ENCODE data around the gene DLG5.

Gene DLG5

DNA sequence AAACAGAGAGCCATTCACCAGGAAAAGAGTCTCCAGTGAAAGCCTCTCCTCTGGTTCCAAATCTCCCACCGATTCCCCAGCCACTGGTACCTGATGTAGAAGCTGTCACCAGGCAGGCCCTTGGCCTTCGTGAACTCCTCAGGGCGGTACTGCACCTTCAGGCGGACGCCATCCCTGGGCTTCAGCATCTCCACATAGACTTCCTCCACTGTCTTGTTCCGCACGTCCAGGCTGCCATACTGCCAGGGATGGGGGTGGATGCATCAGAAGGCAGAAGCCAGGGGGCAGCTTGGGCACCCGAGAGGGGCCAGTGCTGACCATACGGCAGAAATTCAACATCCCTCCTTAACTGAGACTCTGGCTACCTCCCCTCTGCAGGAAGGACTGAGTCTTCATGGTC, 118.8 kb downstream of the DLG5 start:
- Histone ChIP-seq H3K4me3 (ENCODE audit: low read depth in 1 of 2, low read length in 2 of 2) (no peak overlapping the region), H3K27me3 (ENCODE audit: insufficient read depth, low read length, poor library complexity) (no peaks in the 10 kb centered on the region), H3K9ac (ENCODE audit: low read depth, low read length) (no peak overlapping the region), H3K79me2 (ENCODE audit: insufficient read depth, low read length) (no peaks in the 10 kb centered on the region), H3K4me1 (ENCODE audit: insufficient read depth, low read length) (no peaks in the 10 kb centered on the region), H3K4me2 (ENCODE audit: insufficient read depth, low read length) (no peak overlapping the region), H3K27ac (ENCODE audit: low read length) (no peak overlapping the region), H3K36me3 (ENCODE audit: insufficient read depth, low read length) (peaks cover 82% of the 10 kb centered on the region), H4K20me1 (ENCODE audit: insufficient read depth, low read length) (no peaks in the 10 kb centered on the region), H2AFZ (ENCODE audit: low read depth, low read length) (no peak overlapping the region), H3K9me3 (ENCODE audit: insufficient read depth, low read length, severe bottlenecking) (no peaks in the 10 kb centered on the region)
- DNase-seq (no peak), ATAC-seq (ENCODE audit: insufficient read depth, low read depth) (no peak)
- TF ChIP-seq, protein P1, sequence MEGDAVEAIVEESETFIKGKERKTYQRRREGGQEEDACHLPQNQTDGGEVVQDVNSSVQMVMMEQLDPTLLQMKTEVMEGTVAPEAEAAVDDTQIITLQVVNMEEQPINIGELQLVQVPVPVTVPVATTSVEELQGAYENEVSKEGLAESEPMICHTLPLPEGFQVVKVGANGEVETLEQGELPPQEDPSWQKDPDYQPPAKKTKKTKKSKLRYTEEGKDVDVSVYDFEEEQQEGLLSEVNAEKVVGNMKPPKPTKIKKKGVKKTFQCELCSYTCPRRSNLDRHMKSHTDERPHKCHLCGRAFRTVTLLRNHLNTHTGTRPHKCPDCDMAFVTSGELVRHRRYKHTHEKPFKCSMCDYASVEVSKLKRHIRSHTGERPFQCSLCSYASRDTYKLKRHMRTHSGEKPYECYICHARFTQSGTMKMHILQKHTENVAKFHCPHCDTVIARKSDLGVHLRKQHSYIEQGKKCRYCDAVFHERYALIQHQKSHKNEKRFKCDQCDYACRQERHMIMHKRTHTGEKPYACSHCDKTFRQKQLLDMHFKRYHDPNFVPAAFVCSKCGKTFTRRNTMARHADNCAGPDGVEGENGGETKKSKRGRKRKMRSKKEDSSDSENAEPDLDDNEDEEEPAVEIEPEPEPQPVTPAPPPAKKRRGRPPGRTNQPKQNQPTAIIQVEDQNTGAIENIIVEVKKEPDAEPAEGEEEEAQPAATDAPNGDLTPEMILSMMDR (IDR thresholded peaks at IDR 0.05; ENCODE audit: borderline replicate concordance, extremely low read depth, low read length, poor library complexity, severe bottlenecking) = no peak
- no peak for TF ChIP-seq EZH2 (IDR thresholded peaks at IDR 0.05; ENCODE audit: borderline replicate concordance, low read depth, low read length, severe bottlenecking)

DNA sequence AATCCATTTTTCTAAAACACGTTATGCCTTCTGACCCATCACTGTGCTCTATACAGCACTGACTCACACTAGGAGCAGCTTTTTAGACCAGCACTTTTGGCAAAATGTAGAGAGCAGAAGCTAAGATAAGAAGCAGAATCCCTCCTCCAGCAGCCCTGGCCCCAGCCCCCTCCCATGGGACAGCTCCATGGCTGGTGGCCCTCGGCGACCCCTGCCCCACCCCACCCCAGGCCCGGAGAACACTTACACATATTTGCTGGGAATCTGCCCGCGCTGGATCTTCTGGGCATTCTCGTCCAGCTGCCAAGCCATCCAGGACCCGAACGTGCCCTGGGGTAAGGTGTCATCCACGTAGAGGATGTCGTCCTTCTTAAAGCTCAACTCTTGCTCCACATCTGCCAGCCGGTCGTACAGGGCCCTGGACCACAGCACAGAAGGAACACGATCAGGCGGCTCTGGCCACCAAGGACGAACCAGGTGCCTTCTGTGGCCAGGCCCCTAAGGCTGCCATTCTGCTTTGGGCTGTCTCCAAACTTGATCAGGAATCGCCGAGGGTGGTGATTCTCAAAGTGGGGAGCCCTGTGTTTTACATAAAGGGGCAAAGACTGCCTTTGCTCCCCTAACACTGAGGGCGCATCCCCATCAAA, 119.9 kb downstream of the DLG5 start:
- Histone ChIP-seq H2AFZ (ENCODE audit: low read depth, low read length) (no peak overlapping the region), H4K20me1 (ENCODE audit: insufficient read depth, low read length) (no peaks in the 10 kb centered on the region), H3K4me2 (ENCODE audit: insufficient read depth, low read length) (no peak overlapping the region), H3K27me3 (ENCODE audit: insufficient read depth, low read length, poor library complexity) (no peaks in the 10 kb centered on the region), H3K79me2 (ENCODE audit: insufficient read depth, low read length) (no peaks in the 10 kb centered on the region), H3K27ac (ENCODE audit: low read length) (no peak overlapping the region), H3K9me3 (ENCODE audit: insufficient read depth, low read length, severe bottlenecking) (no peaks in the 10 kb centered on the region), H3K4me1 (ENCODE audit: insufficient read depth, low read length) (no peaks in the 10 kb centered on the region), H3K9ac (ENCODE audit: low read depth, low read length) (no peak overlapping the region), H3K36me3 (ENCODE audit: insufficient read depth, low read length) (peaks cover 76% of the 10 kb centered on the region), H3K4me3 (ENCODE audit: low read depth in 1 of 2, low read length in 2 of 2) (no peak overlapping the region)
- DNase-seq (no peak), ATAC-seq (ENCODE audit: insufficient read depth, low read depth) (no peak)
- TF ChIP-seq EZH2 (IDR thresholded peaks at IDR 0.05; ENCODE audit: borderline replicate concordance, low read depth, low read length, severe bottlenecking) = no peak
- TF ChIP-seq, protein P1 (IDR thresholded peaks at IDR 0.05; ENCODE audit: borderline replicate concordance, extremely low read depth, low read length, poor library complexity, severe bottlenecking) = no peak

DNA sequence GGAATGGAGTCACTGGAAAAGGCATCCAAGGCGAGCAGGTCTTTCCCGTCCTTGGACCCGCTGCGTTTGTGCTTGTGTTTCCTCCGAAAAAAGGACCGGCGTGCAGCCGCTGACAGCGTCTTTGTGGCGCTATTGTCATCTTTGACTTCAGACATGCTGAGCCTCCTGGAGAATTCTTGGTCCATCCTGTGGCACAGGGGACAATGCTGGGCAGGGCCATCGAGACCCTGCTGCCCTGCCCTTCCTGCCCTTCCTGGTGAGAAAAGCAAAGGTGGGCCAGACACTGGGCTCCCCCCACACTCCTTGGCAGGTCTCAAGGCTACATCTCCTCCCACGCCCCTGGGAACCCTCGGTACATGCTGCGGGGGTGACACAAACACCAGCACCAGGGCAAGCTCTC, 120.9 kb downstream of the DLG5 start:
- ATAC-seq (ENCODE audit: insufficient read depth, low read depth) (no peak), DNase-seq (no peak)
- no peaks in the 10 kb centered on the region for H4K20me1 ChIP-seq (ENCODE audit: insufficient read depth, low read length)
- no peak overlapping the region for H3K27ac ChIP-seq (ENCODE audit: low read length)
- H3K4me3 ChIP-seq (ENCODE audit: low read depth in 1 of 2, low read length in 2 of 2) = no peak overlapping the region
- H3K9ac ChIP-seq (ENCODE audit: low read depth, low read length) = no peak overlapping the region
- H2AFZ ChIP-seq (ENCODE audit: low read depth, low read length) = no peak overlapping the region
- no peaks in the 10 kb centered on the region for H3K4me1 ChIP-seq (ENCODE audit: insufficient read depth, low read length)
- no peaks in the 10 kb centered on the region for H3K79me2 ChIP-seq (ENCODE audit: insufficient read depth, low read length)
- no peaks in the 10 kb centered on the region for H3K27me3 ChIP-seq (ENCODE audit: insufficient read depth, low read length, poor library complexity)
- H3K36me3 ChIP-seq (ENCODE audit: insufficient read depth, low read length) = peaks cover 71% of the 10 kb centered on the region
- H3K9me3 ChIP-seq (ENCODE audit: insufficient read depth, low read length, severe bottlenecking) = no peaks in the 10 kb centered on the region
- no peak overlapping the region for H3K4me2 ChIP-seq (ENCODE audit: insufficient read depth, low read length)
- no peak for TF ChIP-seq EZH2 (IDR thresholded peaks at IDR 0.05; ENCODE audit: borderline replicate concordance, low read depth, low read length, severe bottlenecking)
- TF ChIP-seq, protein P1 (IDR thresholded peaks at IDR 0.05; ENCODE audit: borderline replicate concordance, extremely low read depth, low read length, poor library complexity, severe bottlenecking) = no peak
